Body of pancreas (tissue), 4 donors: ENCODE results near the gene CCDC136.

Source experiments
- CTCF ChIP-seq, 7 experiments: fragments of 450-650 bp in 4 of 7; fragments of 200-600 bp in 3 of 7; sonication (generic) in 3 of 7; IDR thresholded peaks; one replicate each; pipeline ENCODE4 v1.5.1; 2016 to 2019; ENCODE audit warnings: antibody characterized with exemption in 7 of 7
- POLR2A ChIP-seq, 3 donors: fragments of 450-650 bp; IDR thresholded peaks; one replicate each; pipeline ENCODE4 v1.6.1; 2016; ENCODE audit warnings: antibody characterized with exemption in 3 of 3, mild to moderate bottlenecking in 2 of 3

- TF ChIP-seq CTCF (IDR thresholded peaks at IDR 0.05) (no peak), POLR2A (IDR thresholded peaks at IDR 0.05) (no peak)
Measured at GRCh38 chr7:128869944-128870285, 78.1 kb downstream of the CCDC136 start.
